H1 (cell line): ENCODE measurements around the gene CORO7.

ENCODE experiments used
- CREB1 ChIP-seq: IDR thresholded peaks from 2 replicates; pipeline ENCODE4 v1.6.1; 2012; ENCODE audit warnings: inconsistent platforms
- EZH2 ChIP-seq: fragments of 200-600 bp; sonication (generic); IDR thresholded peaks from 2 replicates; pipeline ENCODE4 v1.7.1; 2012; ENCODE audit warnings: low read depth, mild to moderate bottlenecking, moderate library complexity, low read length, inconsistent platforms; ENCODE audit not compliant: severe bottlenecking
- FOSL1 ChIP-seq: IDR thresholded peaks from 2 replicates; pipeline ENCODE4 v1.6.1; 2011; ENCODE audit warnings: mild to moderate bottlenecking, low read depth, low read length, moderate library complexity; ENCODE audit not compliant: insufficient read depth
- KDM1A ChIP-seq: fragments of 200-600, 300-600 bp; sonication (generic); IDR thresholded peaks from 2 replicates; pipeline ENCODE4 v1.7.1; 2016; ENCODE audit warnings: mild to moderate bottlenecking, low read length, borderline replicate concordance
- POLR2A ChIP-seq, 2 experiments: IDR thresholded peaks; 1 replicate in 1 of 2; 2 replicates in 1 of 2; pipeline ENCODE4 v1.6.1; 2011; ENCODE audit warnings: low read depth in 2 of 2, low read length in 2 of 2, mild to moderate bottlenecking in 2 of 2; ENCODE audit errors: control extremely low read depth in 1 of 2
- RAD21 ChIP-seq, 2 experiments: IDR thresholded peaks in 1 of 2; conservative IDR thresholded peaks in 1 of 2; 2 replicates each; pipeline ENCODE4 v1.6.1; 2011; ENCODE audit warnings: low read depth in 2 of 2, low read length in 2 of 2, improper control_type of control experiment in 1 of 2, inconsistent platforms in 1 of 2, mild to moderate bottlenecking in 1 of 2, moderate library complexity in 1 of 2
- RBBP5 ChIP-seq: IDR thresholded peaks from 2 replicates; pipeline ENCODE4 v1.7.1; 2012; ENCODE audit warnings: low read depth, mild to moderate bottlenecking, inconsistent platforms, low read length, moderate library complexity, borderline replicate concordance
- SIX5 ChIP-seq: IDR thresholded peaks from 2 replicates; pipeline ENCODE4 v1.6.1; 2011; ENCODE audit warnings: mild to moderate bottlenecking, low read depth, low read length
- TF ChIP-seq, protein P1 (sequence below), 3 experiments: IDR thresholded peaks; 1 replicate in 2 of 3; 2 replicates in 1 of 3; pipeline versions ENCODE4 v1.5.1 to v1.6.1; 2011; ENCODE audit warnings: low read length in 3 of 3, mild to moderate bottlenecking in 3 of 3, inconsistent platforms in 2 of 3, low read depth in 1 of 3, moderate library complexity in 1 of 3; ENCODE audit not compliant: insufficient read depth in 1 of 3; ENCODE audit errors: control extremely low read depth in 1 of 3

- no peak for TF ChIP-seq POLR2A (IDR thresholded peaks at IDR 0.05; ENCODE audit: control extremely low read depth in 1 of 2, low read depth in 2 of 2, low read length in 2 of 2)
- 0 out of 2 replicates have a peak, but pooled peaks have one; percentile 5 for TF ChIP-seq CREB1
- TF ChIP-seq, protein P1, sequence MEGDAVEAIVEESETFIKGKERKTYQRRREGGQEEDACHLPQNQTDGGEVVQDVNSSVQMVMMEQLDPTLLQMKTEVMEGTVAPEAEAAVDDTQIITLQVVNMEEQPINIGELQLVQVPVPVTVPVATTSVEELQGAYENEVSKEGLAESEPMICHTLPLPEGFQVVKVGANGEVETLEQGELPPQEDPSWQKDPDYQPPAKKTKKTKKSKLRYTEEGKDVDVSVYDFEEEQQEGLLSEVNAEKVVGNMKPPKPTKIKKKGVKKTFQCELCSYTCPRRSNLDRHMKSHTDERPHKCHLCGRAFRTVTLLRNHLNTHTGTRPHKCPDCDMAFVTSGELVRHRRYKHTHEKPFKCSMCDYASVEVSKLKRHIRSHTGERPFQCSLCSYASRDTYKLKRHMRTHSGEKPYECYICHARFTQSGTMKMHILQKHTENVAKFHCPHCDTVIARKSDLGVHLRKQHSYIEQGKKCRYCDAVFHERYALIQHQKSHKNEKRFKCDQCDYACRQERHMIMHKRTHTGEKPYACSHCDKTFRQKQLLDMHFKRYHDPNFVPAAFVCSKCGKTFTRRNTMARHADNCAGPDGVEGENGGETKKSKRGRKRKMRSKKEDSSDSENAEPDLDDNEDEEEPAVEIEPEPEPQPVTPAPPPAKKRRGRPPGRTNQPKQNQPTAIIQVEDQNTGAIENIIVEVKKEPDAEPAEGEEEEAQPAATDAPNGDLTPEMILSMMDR (IDR thresholded peaks at IDR 0.05; ENCODE audit: control extremely low read depth in 1 of 3, insufficient read depth in 1 of 3, low read depth in 1 of 3, low read length in 3 of 3), result peak; percentile 91 to 97 (median 91)
- TF ChIP-seq FOSL1, result no peak
- TF ChIP-seq RAD21 (IDR thresholded peaks at IDR 0.05 in 1 of 2, conservative IDR thresholded peaks at IDR 0.05 in 1 of 2; ENCODE audit: low read depth in 2 of 2, low read length in 2 of 2), result peak; percentile 97 to 98
- no peak for TF ChIP-seq KDM1A
- no peak for TF ChIP-seq EZH2
- TF ChIP-seq SIX5, result no peak
- no peak for TF ChIP-seq RBBP5
Measured at GRCh38 chr16:4402439-4403132, 13.8 kb downstream of the CORO7 start.
